Activated CD8-positive, alpha-beta T cell treated with anti-CD3 and anti-CD28 coated beads for 36 hours (primary cell): ENCODE data around the gene SYP. TPM values are rescaled to one million over a fixed set of nuclear protein-coding genes. Genes with fewer than 3 reads are reported as not detected.

ENCODE experiments used
- ATAC-seq: fragments of 200-7000 bp; cut with Tn5 transposase; one replicate; pipeline ENCODE4 v1.10.0; 2021; ENCODE audit warnings: mild to moderate bottlenecking, moderate library complexity
- CTCF ChIA-PET: fragments of 350-600 bp; sonication (Branson Sonifier 250); formaldehyde crosslinking; loops from one replicate; lab custom pipeline; 2021; ENCODE audit warnings: antibody characterized with exemption; lab: Charles Lee
- POLR2A ChIA-PET: fragments of 350-600 bp; sonication (Branson Sonifier 250); formaldehyde crosslinking; loops from one replicate; lab custom pipeline; 2021; ENCODE audit warnings: antibody characterized with exemption; lab: Charles Lee
- DNase-seq: peaks from one replicate; pipeline ENCODE4 v3.0.0-alpha.2; 2020
- H3K27ac Mint-ChIP-seq: one replicate; pipeline ENCODE4 v1.8.0; 2021; ENCODE audit warnings: mild to moderate bottlenecking, mixed read lengths
- H3K27me3 Mint-ChIP-seq: one replicate; pipeline ENCODE4 v1.8.0; 2021; ENCODE audit warnings: mixed read lengths
- H3K36me3 Mint-ChIP-seq: one replicate; pipeline ENCODE4 v1.8.0; 2021; ENCODE audit warnings: low read depth, mixed read lengths
- H3K4me1 Mint-ChIP-seq: one replicate; pipeline ENCODE4 v1.8.0; 2021; ENCODE audit warnings: low read depth, mixed read lengths
- H3K4me3 Mint-ChIP-seq: one replicate; pipeline ENCODE4 v1.8.0; 2021; ENCODE audit warnings: mild to moderate bottlenecking, moderate library complexity, mixed read lengths
- H3K9me3 Mint-ChIP-seq: one replicate; pipeline ENCODE4 v1.8.0; 2021; ENCODE audit warnings: mixed read lengths
- intact Hi-C: fragments of 100-400 bp; cut with micrococcal nuclease; formaldehyde crosslinking; loops from one replicate; pipeline ENCODE4 v1.10.0; 2022
- total RNA-seq, 2 experiments: library from RNA; stranded (reverse); gene quantifications; one replicate each; pipeline ENCODE4 v1.2.3, GENCODE V29; 2021
- TF ChIP-seq, protein P1 (sequence below): fragments of 200-600 bp; IDR thresholded peaks from one replicate; pipeline ENCODE4 v1.8.0; 2022; ENCODE audit warnings: antibody characterized with exemption, mild to moderate bottlenecking

Gene SYP
- total RNA-seq, 2 experiments from 2014 or later, result 10.2 to 11.4 TPM

DNA sequence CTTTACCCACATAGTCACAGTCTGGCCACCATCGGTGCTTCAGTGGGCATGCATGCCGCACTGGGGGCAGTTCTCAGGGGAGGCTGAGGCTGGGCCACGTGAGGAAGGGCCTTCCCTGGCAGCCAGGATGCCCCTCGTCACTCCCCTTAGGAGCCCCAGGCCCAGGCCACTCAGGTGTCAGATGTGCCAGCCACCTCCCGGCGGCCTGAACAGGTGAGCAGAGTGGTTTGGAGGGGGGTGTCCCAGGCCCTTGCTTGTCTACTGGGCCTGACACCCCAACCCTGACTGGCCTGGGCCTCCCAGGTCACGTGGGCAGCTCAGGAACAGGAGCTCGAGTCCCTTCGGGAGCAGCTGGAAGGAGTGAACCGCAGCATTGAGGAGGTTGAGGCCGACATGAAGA is 47.4 kb upstream of the SYP start:
- ChIA-PET POLR2A (interaction anchor here (1.1 to 1.4 kb wide), 2 partner anchors 9 to 13 kb away, joined by 4 to 5 read pairs; no protein-coding TSS in a partner anchor), CTCF (no interaction called here)
- Mint-ChIP-seq H3K4me1 (peaks cover 9% of the 10 kb centered on the region), H3K27me3 (no peaks in the 10 kb centered on the region), H3K4me3 (no peak overlapping the region), H3K27ac (no peak overlapping the region), H3K9me3 (no peaks in the 10 kb centered on the region), H3K36me3 (peaks cover 29% of the 10 kb centered on the region)
- ATAC-seq, result no peak
- TF ChIP-seq, protein P1, sequence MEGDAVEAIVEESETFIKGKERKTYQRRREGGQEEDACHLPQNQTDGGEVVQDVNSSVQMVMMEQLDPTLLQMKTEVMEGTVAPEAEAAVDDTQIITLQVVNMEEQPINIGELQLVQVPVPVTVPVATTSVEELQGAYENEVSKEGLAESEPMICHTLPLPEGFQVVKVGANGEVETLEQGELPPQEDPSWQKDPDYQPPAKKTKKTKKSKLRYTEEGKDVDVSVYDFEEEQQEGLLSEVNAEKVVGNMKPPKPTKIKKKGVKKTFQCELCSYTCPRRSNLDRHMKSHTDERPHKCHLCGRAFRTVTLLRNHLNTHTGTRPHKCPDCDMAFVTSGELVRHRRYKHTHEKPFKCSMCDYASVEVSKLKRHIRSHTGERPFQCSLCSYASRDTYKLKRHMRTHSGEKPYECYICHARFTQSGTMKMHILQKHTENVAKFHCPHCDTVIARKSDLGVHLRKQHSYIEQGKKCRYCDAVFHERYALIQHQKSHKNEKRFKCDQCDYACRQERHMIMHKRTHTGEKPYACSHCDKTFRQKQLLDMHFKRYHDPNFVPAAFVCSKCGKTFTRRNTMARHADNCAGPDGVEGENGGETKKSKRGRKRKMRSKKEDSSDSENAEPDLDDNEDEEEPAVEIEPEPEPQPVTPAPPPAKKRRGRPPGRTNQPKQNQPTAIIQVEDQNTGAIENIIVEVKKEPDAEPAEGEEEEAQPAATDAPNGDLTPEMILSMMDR, result no peak
- DNase-seq, result no peak
- intact Hi-C loops, result no loop called here

DNA sequence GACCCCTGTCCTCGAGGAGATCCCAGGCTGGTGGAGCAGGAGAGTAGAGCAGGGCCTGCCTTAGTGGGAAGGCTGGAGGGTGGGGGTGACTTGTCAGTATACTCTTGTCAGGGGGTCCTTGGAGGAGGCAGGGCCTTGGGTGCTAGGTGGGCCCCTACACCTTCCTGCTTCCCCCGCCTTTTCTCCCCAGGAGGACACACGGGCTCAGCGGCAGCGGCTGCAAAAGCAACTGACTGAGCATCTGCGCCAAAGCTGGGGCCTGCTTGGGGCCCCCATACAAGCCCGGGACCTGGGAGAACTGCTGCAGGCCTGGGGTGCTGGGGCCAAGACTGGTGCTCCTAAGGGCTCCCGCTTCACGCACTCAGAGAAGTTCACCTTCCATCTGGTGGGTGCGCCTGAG is 46.5 kb upstream of the SYP start:
- intact Hi-C loops, result no loop called here
- DNase-seq (no peak), ATAC-seq (no peak)
- peak overlapping the region; percentile 38 for H3K27ac Mint-ChIP-seq
- POLR2A ChIA-PET, result no interaction called here
- peaks cover 24% of the 10 kb centered on the region for H3K36me3 Mint-ChIP-seq
- H3K4me1 Mint-ChIP-seq, result peaks cover 9% of the 10 kb centered on the region
- H3K27me3 Mint-ChIP-seq, result no peaks in the 10 kb centered on the region
- H3K9me3 Mint-ChIP-seq, result no peaks in the 10 kb centered on the region
- TF ChIP-seq, protein P1, result no peak
- H3K4me3 Mint-ChIP-seq, result no peak overlapping the region
- CTCF ChIA-PET, result no interaction called here

DNA sequence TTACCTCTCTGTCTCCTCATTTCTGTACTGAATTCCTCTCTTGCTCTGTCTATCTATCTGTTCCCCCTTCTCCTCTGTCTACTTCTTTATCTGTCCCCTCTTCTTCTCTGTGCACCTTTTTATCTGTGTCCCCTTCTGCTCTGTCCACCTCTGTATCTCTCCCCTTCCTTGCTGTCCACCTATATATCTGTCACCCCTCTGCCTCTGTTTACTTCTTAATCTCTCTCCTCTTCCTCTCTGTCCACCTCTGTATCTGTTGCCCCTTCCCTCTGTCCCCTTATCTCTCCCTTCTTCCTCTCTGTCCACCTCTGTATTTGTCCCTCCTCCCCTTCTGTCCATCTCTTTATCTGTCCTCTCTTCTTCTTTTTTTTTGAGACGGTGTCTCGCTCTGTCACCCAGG is 44.2 kb upstream of the SYP start:
- POLR2A ChIA-PET, result interaction anchor here (1.3 kb wide), 1 partner anchor 11 kb away, joined by 3 read pairs; no protein-coding TSS in a partner anchor
- Mint-ChIP-seq H3K27ac (no peak overlapping the region), H3K9me3 (no peaks in the 10 kb centered on the region), H3K4me1 (peaks cover 12% of the 10 kb centered on the region), H3K27me3 (no peaks in the 10 kb centered on the region), H3K36me3 (peaks cover 24% of the 10 kb centered on the region), H3K4me3 (no peak overlapping the region)
- CTCF ChIA-PET, result no interaction called here
- TF ChIP-seq, protein P1, result no peak
- no peak for ATAC-seq
- DNase-seq, result no peak
- intact Hi-C loops, result no loop called here

DNA sequence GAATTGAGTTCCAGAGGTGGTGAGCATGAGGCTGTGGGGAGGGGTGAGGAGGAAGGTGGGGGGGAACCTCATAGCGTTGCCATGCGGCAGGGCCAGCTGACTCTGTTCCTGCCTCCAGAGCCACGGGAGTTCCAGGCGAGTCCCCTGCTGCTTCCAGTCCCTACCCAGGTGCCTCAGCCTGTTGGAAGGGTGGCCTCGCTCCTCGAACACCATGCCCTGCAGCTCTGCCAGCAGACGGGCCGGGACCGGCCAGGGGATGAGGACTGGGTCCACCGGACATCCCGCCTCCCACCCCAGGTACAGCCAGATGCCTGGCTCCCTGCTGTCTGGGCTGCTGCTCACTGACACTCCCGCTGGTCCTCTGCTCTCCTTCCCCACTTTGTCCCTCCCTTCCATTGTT is 43.2 kb upstream of the SYP start:
- no peak overlapping the region for H3K27ac Mint-ChIP-seq
- ChIA-PET CTCF (no interaction called here), POLR2A (interaction anchor here (1.3 kb wide), 1 partner anchor 12 kb away, joined by 3 read pairs; no protein-coding TSS in a partner anchor)
- H3K4me3 Mint-ChIP-seq, result no peak overlapping the region
- intact Hi-C loops, result no loop called here
- peaks cover 12% of the 10 kb centered on the region for H3K4me1 Mint-ChIP-seq
- no peaks in the 10 kb centered on the region for H3K27me3 Mint-ChIP-seq
- DNase-seq, result no peak
- no peak for ATAC-seq
- H3K9me3 Mint-ChIP-seq, result no peaks in the 10 kb centered on the region
- TF ChIP-seq, protein P1, result no peak
- peaks cover 21% of the 10 kb centered on the region for H3K36me3 Mint-ChIP-seq

DNA sequence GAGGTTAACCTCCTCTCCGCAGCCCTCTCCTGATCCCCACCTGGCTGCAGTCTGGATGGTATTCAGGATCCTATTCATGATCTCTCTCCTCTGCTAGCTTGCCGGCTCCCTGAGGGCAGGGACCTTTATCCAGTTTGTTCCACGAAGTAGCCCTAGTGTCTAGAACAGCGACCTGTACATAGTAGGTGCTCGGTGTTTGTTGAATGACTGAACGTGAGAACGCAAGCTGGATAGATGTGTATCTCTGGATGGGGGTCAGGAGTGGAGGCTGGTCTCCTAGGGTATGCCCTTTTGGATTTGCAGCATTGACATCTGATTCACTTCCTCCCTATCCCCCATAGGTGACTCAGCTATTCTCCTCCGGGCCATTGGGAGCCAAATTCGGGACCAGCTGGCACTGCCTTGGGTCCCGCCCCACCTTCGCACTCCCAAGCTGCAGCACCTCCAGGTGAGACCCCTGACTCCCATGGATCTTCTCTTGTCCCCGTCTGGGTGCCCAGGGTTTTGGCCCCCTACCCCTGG is 42.6 kb upstream of the SYP start:
- Mint-ChIP-seq H3K27ac (no peak overlapping the region), H3K4me3 (no peak overlapping the region), H3K27me3 (no peaks in the 10 kb centered on the region), H3K9me3 (no peaks in the 10 kb centered on the region), H3K36me3 (peaks cover 21% of the 10 kb centered on the region), H3K4me1 (peaks cover 12% of the 10 kb centered on the region)
- POLR2A ChIA-PET, result no interaction called here
- ATAC-seq (no peak), DNase-seq (no peak)
- intact Hi-C loops, result no loop called here
- CTCF ChIA-PET, result interaction anchor here (1.2 kb wide), 1 partner anchor 50 kb away, joined by 3 read pairs; no protein-coding TSS in a partner anchor
- TF ChIP-seq, protein P1, result no peak
